Activated CD8-positive, alpha-beta memory T cell treated with anti-CD3 and anti-CD28 coated beads for 24 hours (primary cell): Measurements from ENCODE around the gene FRG1.
A peak's percentile ranks its signal among the peaks of the same experiment; 100 is the strongest.
"Not testable (repeated sequence)": the region's sequence is repeated elsewhere in the genome, so short reads cannot be mapped to it uniquely, and the experiment has no call there.

ENCODE experiments used
- DNase-seq: peaks from one replicate; pipeline ENCODE4 v3.0.0-alpha.2; 2020

FRG1 gene

DNA sequence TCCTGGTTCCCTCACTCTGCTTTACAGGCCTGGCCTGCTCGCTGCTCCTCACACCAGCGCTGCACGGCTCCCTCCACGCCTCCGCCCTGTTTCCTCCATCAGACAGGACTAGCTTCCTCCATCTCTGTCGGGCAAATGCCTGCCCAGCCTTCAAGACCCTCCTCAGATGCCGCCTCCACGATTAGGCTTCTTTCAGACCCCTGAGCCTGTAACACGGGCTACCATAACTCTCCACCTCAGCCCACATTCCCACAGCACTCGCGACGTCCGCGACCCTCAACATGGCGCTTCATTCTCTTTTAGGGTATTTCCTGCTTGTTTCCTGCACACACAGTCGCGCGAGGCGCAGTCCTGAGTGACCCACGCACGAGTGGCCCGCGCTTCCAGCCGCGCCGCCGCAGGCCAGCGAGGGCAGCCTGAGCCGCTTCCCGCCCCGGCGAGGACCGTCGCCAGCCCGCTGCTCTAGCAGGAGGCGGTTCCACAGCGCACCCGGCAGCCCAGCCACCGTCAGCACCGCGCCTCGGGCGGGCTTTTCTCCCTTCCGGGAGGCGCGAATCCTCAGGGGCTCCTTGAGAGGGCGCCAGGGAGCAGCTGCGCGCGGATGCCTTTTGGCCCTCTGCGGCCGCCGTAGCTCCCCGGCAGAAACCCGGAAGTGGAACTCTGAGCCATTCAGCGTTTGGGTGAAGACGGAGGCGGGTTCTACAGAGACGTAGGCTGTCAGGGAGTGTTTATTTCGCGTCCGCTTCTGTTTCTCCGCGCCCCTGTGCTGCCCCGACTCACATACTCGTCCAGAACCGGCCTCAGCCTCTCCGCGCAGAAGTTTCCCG lies at the start of gene FRG1:
FRG1 (plus strand) TSS at position 695 of the 827 bp plus-strand sequence. CDS start 138 bp downstream, outside the sequence.
- peak; percentile 100 for DNase-seq

DNA sequence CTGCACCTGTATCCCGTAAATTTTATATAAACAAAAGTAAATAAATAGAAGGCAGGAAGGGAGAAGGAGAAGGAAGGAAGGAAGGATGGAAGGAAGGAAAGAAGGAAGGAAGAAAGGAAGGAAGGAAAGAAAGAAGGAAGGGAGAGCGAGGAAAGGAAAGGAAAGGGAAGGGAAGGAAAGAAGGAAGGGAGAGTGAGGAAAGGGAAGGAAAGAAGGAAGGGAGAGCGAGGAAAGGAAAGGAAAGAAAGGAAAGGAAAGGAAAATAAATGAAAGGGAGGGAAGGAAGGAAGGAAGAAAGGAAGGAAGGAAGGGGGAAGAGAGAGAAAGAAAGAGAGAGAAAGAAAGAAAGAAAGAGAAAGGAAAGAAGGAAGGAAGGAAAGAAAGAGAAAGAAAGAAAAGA lies 43.0 kb upstream of the FRG1 start:
- DNase-seq: no peak

DNA sequence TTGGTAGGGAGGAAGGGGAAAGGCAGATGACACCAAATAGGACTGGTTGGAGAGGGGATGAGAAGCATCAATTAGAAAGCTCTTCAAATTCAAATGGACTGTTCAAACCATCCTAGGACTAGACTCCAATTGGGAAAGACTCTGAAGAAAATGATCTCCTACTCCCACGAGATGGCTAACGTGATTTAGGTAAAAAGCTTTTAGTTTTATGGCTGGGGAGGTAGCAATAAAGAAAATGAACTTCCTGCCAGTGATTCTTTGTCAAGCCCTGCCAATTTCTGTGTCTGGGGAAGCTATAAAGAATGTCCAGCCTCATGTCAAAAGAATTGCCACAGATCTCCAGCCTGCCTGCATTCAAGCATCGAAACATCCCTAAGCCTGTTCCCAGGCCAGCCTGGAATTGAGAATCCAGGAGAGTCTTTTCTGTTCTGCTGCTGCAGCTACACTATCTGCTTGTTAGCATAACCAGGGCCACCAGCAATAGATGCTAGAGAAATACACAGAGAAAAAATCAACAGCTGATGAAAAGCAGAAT lies 41.1 kb upstream of the FRG1 start:
- DNase-seq: not testable (repeated sequence)

DNA sequence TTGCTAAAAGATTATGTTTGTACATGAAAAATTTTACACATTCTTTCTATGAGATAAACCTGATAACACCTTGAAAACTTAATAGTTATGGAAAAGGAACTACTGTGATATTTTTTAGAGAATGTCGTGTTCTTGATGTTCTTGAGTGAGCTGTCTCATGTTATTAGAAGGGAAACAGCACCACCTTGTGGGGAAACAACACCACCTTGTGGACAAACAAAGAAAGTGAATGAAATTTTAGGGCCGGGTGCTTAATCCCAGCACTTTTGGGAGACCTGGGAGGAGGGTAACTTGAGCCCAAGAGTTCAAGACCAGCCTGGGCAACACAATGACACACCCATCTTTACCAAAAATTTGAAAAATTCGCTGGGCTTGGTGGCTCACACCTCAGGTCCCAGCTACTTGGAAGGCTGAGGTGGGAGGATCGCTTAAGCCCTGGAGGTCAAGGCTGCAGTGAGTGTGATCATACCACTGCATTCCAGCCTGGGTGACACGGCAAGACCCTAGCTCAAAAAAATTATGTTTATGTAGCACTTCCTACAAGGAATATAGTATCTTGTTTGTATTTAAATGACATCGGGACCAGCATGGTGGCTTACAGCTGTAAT lies 36.1 kb upstream of the FRG1 start:
- peak; percentile 60 for DNase-seq

DNA sequence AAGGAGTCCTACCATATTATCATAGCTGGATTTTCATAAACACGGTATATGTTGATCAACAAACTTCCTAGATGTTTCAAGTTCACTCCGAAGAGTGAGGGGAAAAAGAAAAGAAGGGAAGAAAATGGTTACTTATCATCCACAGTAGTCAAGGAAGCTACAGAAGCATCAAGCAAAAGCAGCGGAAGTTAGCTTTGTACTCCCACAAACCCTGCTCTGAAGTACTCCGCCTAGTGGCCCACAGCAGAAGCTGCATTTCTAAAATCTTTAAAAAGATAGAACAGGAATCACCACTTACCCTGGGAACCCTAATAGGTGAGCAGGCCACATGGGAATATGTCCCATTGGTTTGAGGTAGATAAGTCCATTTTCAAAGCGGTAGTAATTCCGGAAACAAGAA lies 28.5 kb upstream of the FRG1 start:
- DNase-seq: no peak

DNA sequence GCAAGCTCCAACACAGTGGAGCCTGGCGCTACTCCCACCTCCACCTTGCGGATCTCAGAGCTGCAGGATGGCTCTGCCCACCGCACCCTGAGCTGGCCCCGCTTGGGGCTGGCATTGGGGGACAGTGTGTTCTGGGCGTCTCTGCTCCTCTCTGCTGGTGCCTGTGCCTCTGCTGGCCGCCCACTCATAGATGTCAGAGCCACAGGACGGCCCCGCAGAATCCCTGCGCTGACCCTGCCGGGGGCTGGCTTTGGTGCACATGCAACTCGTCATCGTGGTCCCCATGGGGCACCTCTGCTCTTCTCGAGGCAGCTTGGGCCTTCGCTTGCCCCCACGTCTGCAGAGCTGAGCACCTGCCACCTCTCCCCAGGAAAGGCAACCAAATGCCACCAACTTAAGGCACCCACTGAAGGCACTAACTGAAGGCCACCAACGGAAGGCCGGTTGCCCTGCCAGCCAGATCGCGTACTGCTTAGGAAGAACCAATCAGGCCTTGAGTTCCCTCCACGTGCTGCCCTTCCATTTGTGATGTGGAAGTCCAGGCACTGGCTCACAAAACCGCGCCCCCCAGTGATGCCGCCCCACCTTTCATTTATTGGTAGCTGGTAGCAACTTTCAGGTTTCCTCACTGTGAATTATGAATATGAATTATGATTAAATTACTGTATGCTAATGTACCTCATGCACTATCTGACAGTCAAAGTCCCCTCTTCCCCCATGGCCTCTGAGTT lies 23.3 kb upstream of the FRG1 start:
- DNase-seq: no peak

DNA sequence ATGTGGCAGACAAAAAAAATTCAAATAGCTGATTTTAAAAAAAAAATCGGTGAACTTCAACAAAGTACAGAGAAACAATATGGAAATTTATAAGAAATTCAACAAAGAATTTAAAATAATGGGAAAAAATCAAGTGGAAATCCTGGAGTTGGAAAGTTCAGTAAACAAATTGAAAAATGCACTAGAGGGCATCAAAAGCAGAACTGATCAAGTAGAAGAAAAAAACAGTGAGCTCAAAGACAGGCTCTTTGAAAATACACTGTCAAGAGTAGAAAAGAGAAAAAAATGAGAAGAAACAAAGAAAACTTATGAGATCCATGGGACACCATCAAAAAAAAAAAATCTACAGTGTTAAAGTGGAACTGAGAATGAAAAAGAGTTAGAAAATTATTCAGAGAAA lies 19.6 kb upstream of the FRG1 start:
- DNase-seq: no peak

DNA sequence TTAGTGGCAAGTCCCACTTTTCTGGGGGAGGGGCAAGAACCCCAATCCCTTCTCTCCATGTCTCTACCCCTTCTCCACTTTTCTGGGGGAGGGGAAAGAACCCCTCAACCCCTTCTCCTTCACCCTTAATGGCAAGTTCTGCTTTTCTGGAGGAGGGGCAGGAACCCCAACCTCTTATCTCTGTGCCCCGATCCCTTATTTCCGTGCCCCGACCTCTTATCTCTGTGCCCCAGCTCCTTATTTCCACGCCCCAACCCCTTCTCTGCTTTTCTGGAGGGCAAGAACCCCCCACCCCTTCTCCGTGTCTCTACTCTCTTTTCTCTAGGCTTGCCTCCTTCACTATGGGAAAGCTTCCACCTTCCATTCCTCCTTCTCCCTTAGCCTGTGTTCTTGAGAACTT lies 13.9 kb upstream of the FRG1 start:
- DNase-seq: not testable (repeated sequence)

DNA sequence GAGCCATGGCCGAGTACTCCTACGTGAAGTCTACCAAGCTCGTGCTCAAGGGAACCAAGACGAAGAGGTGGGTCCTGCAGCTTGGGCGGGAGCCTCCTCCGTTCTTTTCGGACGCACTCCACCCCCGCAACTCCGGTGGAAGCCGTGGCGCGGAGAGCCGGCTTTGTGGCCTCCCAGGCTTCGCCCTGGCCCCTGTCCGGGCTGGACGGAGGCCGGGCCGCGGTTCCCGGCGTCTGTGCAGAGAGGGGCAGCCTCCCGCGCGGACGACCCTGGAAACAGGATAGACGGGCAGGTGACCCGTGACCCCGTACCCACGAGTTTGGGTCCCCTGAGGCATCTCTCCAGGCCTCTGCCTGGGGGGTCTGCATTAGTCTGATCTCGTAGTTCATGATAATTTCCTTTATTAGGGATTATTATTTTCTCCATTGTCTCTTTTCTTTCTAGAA lies 356 bp downstream of the FRG1 start:
- DNase-seq: peak; percentile 82

DNA sequence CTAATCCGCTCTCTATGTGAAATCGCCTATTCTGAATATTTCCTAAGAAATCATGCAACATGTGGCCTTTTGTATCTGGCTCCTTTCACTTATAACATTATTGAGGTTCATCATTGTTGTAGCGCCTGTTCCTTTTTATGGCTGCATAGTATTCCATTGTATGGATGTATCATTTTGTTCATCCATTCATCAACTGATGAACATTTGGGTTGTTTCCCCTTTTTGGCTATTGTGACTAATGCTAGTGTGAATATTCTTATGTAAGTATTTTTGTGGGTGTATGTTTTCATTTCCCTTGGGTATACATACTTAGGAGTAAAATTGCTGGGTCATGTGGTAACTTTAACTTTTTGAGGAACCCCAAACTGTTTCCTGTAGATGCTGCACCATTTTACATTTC lies 1.7 kb downstream of the FRG1 start:
- DNase-seq: not testable (repeated sequence)

DNA sequence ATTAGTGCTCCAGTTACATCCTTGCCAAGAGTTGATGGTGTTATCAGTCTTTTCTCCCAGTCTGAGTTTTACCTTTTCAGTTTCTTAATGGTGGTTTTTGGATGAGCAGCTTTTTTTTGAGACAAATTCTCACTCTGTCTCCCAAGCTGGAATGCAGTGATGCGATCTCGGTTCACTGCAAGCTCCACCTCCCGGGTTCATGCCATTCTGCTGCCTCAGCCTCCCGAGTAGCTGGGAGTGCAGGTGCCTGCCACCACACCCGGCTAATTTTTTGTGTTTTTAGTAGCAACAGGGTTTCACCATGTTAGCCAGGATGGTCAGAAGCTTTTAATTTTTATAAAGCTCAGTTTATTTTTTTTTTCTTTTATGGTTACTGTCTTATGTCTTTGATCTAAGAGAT lies 3.4 kb downstream of the FRG1 start:
- DNase-seq: not testable (repeated sequence)

DNA sequence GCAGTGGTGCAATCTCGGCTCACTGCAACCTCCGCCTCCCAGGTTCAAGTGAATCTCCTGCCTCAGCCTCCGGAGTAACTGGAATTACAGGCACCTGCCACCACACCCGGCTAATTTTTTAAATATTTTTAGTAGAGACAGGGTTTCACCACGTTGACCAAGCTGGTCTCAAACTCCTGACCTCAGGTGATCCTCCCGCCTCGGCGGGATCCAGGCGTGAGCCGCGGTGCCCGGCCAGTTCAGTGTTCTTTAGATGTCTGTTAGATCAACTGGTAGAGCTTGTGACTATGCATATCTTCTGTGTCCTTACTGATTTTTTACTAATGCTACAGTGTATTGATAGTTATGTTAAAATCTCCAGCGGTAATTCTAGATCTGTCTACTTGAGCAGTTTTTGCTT lies 6.2 kb downstream of the FRG1 start:
- not testable (repeated sequence) for DNase-seq

DNA sequence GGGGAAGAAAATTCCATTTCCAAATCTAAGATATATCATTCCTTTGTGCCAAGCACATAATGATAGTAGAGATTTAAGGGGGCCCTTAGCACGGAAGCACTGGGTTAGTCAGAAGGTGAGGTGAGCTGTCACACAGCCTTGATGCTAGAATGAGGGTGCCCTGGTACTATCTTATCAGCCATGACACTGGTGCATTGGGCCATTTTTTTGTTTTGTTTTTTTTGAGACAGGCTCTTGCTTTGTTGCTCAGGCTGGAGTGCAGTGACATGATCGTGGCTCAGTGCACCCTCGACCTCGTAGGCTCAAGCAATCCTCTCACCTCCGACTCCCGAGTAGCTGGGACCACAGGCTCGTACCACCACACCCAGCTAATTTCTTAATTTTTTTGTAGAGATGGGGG lies 7.8 kb downstream of the FRG1 start:
- not testable (repeated sequence) for DNase-seq

DNA sequence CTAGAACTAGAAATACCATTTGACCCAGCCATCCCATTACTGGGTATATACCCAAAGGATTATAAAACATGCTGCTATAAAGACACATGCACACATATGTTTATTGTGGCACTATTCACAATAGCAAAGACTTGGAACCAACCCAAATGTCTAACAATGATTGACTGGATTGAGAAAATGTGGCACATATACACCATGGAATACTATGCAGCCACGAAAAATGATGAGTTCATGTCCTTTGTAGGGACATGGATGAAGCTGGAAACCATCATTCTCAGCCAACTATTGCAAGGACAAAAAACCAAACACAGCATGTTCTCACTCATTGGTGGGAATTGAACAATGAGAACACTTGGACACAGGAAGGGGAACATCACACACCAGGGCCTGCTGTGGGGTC lies 28.6 kb downstream of the FRG1 start:
- DNase-seq: not testable (repeated sequence)

DNA sequence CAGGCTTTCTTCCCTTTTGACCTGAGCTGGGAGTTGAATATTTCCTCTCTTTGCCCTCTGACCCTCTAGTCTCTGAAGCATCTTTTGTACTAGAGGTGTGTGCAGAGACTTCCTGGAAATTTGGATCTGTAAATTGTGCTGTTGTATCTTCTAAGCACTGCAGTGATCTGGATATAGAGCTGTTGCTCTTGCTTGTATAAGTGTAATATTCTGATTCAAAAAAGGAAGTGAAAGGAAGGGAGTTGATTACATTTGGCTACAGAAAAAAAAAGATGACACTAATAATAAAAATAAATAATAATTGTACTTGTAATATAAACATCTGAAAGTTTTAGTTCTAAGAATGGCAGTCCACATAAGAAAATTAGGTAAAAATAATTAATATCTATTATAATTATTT lies 33.0 kb downstream of the FRG1 start:
- DNase-seq: no peak

DNA sequence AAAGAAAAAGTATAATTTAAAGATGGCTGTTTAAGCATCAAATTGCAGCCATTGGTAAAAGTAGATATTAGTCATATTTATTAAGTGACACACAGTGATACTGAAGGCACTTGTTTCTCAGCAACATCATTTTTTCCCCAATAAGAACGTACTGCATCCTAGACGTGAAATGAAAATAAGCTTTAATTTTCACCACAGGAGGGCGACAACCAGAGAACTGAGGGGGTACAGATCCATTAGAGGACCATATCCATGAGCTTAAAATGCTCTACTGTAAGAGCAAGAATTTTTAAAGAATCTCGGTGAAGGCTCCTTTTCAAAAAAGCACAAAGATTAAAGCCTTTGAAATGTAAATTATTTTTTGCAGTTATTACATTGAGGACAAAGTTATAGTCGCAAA lies 33.4 kb downstream of the FRG1 start:
- DNase-seq: no peak

DNA sequence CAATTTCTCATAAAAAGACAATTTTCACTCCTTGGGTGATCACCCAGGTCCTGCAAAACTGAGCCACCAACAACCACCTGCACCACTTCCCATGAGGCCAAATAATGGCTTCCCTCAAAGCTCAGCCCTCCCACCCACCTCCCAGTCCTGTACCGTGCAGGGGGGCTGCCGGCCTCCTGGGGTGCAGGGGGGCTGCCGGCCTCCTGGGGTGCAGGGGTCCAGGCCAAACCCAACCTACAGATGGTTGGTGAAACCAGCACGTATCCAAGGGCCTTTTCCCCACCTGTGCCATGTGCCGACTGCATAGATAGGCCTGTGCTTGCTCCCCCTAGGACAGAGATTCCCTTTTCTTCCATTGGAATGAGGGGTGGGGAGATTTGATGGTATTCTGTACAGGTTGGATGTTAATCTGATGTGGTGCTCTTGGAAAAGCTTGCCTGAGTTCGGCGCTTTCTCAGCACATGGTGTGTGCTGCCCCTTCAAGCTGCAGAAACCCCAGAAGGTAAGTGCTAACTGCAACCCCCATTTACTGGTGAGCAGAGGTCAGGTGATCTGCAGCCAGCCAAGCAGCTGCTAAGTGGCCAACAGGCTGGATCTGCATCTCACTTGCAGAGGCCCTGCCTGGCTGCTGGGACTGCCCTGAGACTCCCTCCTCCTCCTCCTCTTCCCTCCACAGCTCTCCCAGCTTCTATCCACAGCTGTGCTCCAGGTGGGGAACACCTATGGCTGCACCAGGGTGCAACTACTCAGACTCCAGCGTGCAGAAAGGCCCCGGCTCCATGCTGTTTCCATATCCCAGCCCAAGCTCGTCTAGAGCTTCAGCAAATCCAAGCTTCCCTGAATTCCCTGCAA lies 38.8 kb downstream of the FRG1 start:
- DNase-seq: no peak

DNA sequence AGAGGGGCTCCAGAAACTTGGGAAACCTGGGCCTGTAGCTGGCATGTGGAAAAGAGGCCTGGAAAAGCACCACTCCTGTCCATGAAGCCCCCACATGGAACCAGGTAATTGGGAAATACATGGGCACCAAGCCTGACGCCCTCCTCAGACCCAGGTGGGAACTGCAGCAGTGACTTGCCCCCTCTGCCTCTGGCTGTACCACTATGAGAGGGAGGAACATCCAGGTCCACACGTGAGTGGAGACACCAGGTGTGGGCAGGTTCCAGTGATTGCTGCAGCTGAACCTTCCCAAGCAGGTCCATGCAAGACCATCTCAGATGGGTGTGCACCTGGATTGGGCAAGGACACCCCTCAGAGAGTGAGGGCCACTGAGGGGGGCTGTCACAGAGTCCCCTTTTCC lies 39.6 kb downstream of the FRG1 start:
- DNase-seq: not testable (repeated sequence)

DNA sequence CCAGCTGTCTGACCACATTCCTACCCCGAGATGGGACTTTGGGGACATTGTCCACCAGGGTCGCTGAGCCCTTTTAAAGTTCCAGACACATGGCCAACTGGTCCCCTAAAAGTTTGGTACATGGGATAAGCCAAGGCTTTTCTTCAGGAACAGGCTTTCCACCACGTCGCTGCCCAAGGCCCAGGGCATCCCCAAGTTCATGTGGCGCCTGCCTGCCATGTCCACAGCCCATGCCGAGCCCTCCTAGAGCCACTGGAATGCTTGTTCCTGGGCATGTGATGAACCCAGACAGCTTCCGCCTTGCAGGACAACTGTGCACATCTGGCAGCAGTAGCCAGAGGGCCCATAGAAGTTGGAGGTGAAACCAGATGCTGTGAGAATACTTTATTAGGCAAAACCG lies 41.3 kb downstream of the FRG1 start:
- DNase-seq: no peak

DNA sequence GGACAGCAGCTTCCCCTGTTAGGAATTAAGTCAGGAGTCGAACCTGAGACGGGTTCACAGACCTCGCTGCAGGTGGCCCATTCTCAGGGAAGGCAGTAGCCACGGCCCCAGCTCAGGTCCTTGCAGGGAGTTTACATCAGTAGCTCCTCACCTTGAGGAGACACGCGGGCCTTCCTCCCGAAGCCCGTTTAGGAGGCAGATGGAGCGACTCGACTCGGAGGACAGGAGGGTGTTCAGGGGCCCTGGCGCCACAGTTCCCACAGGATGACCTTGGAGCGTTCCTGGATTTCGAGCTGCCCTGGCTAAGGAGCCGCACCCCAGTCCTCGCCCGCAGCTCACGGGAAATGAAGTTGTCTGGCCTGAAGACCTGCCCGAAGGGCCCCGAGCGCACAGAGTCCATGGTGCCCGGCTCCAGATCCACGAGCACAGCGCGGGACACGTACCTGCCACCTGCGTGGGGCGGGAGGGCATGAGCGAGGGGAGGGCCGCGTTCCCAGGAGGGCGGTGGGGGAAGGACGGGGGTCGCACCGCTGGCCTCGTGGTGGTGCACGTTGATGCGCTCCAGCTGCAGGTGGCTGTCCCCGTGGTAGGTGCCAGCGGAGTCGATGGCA lies 43.3 kb downstream of the FRG1 start:
- not testable (repeated sequence) for DNase-seq

DNA sequence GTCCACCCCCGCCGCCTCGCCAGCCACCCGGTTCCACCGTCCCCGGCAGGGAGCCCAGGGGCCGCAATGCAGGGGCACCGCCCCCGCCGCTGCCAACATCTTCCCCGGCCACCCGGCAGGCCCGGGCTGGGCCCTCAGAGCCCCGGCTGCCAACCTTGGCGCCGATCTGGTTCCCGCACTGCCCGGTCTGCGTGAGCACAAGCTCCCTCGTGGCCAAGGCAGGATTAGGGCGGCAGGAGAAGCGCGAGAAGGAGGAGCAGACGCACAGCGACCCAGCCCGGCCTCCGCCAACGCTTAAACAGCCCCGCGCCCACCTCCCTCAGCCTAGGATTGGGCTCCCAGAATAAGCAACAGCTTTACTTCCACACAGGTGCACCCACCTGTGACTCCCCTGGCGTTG lies 44.0 kb downstream of the FRG1 start:
- not testable (repeated sequence) for DNase-seq

DNA sequence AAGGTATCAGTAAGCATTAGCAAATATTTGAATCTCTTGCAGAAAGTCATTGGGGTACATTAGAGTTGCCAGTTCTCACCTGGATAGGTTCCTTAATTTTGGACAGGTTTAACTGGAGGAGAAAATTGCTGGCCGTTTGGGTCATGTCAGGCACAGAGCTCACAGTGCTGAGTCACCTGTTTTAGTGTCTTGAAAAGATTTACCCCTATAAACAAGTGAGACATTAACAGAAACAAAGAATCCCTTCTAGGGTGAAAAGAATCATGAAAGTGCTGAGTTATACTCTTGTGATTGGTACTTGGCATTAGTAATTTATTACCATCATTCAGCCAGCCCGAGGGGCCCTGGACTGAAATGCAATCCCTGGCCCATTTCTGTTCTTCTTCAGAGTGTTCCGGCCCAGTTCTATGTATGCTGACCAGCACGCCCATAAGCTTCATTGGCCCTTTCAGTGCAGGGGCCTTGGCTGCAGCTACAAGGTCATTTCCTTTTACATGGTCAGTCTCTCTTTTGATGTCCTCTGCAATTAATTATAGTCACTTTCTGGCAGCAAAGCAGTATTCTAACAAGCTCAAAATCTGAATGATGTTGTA lies 45.1 kb downstream of the FRG1 start:
- not testable (repeated sequence) for DNase-seq
